Measurements from ENCODE around the gene SSR4.

The SSR4 gene

DNA sequence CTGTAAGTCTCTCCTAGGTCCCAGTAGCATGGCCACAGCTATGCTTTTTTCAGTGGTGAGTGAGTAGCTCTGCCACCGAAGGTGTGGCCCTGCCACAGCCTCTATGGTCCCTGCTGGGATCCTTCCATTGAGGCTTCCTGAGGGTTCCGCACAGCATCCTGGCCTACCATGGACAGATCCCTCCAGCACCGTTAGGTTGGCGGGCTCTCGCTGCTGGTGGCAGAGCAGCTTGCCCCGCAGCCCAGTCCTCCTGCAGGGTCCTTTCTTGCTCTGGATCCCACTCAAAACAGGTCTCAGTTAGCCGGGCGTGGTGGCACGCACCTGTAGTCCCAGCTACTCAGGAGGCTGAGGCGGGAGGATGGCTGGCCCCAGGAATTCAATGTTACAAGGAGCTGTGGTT, 38.3 kb downstream of the SSR4 start:
- Histone ChIP-seq H3F3A (ENCODE audit: control insufficient read depth, insufficient read depth) (no peaks in the 10 kb centered on the region), H3K79me2 (ENCODE audit: control insufficient read depth, low read length) (no peaks in the 10 kb centered on the region), H4K20me1 (ENCODE audit: control insufficient read depth, insufficient read depth, low read depth, low read length) (no peaks in the 10 kb centered on the region), H3K4me1 (ENCODE audit: control insufficient read depth, low read length) (no peaks in the 10 kb centered on the region), H3K9me2 (replicated peaks; ENCODE audit: control insufficient read depth, low read length) (no peaks in the 10 kb centered on the region), H3K4me2 (ENCODE audit: low read length) (no peak overlapping the region), H3K9me3 (ENCODE audit: control insufficient read depth, insufficient read depth, low read length) (no peaks in the 10 kb centered on the region), H3K27ac (ENCODE audit: low read depth, low read length) (no peak overlapping the region), H3K27me3 (ENCODE audit: control insufficient read depth, low read length) (peaks cover 6% of the 10 kb centered on the region), H3K36me3 (ENCODE audit: control insufficient read depth, low read length) (no peaks in the 10 kb centered on the region), H3K4me3 (ENCODE audit: low read length) (no peak overlapping the region)
- TF ChIP-seq, protein P1, sequence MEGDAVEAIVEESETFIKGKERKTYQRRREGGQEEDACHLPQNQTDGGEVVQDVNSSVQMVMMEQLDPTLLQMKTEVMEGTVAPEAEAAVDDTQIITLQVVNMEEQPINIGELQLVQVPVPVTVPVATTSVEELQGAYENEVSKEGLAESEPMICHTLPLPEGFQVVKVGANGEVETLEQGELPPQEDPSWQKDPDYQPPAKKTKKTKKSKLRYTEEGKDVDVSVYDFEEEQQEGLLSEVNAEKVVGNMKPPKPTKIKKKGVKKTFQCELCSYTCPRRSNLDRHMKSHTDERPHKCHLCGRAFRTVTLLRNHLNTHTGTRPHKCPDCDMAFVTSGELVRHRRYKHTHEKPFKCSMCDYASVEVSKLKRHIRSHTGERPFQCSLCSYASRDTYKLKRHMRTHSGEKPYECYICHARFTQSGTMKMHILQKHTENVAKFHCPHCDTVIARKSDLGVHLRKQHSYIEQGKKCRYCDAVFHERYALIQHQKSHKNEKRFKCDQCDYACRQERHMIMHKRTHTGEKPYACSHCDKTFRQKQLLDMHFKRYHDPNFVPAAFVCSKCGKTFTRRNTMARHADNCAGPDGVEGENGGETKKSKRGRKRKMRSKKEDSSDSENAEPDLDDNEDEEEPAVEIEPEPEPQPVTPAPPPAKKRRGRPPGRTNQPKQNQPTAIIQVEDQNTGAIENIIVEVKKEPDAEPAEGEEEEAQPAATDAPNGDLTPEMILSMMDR (IDR thresholded peaks at IDR 0.05; ENCODE audit: low read depth, low read length, poor library complexity, severe bottlenecking) = no peak
- no peak for TF ChIP-seq EZH2phosphoT487 (IDR thresholded peaks at IDR 0.05; ENCODE audit: borderline replicate concordance, low read length)

DNA sequence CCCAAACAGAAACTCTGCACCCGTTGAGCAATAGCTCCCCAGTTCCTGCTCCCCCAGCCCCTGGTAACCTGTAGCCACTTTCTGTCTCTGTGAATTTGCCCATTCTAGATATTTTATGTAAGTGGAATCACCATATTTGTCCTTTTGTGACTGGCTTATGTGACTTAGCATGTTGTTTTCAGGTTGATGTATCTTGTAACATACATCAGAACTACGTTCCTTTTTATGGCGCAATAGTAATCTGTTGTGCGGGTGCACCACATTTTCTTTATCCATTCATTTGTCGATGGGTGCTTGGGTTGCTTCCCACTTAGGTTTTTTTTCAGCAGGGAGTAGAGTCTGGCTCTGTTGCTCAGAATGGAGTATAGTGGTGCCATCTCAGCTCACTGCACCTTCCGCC, 42.5 kb downstream of the SSR4 start:
- no peaks in the 10 kb centered on the region for H4K20me1 ChIP-seq (ENCODE audit: control insufficient read depth, insufficient read depth, low read depth, low read length)
- no peaks in the 10 kb centered on the region for H3K9me2 ChIP-seq (replicated peaks; ENCODE audit: control insufficient read depth, low read length)
- H3K4me1 ChIP-seq (ENCODE audit: control insufficient read depth, low read length) = no peaks in the 10 kb centered on the region
- H3K4me2 ChIP-seq (ENCODE audit: low read length) = no peak overlapping the region
- no peaks in the 10 kb centered on the region for H3K27me3 ChIP-seq (ENCODE audit: control insufficient read depth, low read length)
- H3K9me3 ChIP-seq (ENCODE audit: control insufficient read depth, insufficient read depth, low read length) = no peaks in the 10 kb centered on the region
- H3K79me2 ChIP-seq (ENCODE audit: control insufficient read depth, low read length) = no peaks in the 10 kb centered on the region
- TF ChIP-seq, protein P1 (IDR thresholded peaks at IDR 0.05; ENCODE audit: low read depth, low read length, poor library complexity, severe bottlenecking) = no peak
- TF ChIP-seq EZH2phosphoT487 (IDR thresholded peaks at IDR 0.05; ENCODE audit: borderline replicate concordance, low read length) = no peak
- H3K27ac ChIP-seq (ENCODE audit: low read depth, low read length) = no peak overlapping the region
- no peak overlapping the region for H3K4me3 ChIP-seq (ENCODE audit: low read length)
- H3F3A ChIP-seq (ENCODE audit: control insufficient read depth, insufficient read depth) = no peaks in the 10 kb centered on the region
- no peaks in the 10 kb centered on the region for H3K36me3 ChIP-seq (ENCODE audit: control insufficient read depth, low read length)

DNA sequence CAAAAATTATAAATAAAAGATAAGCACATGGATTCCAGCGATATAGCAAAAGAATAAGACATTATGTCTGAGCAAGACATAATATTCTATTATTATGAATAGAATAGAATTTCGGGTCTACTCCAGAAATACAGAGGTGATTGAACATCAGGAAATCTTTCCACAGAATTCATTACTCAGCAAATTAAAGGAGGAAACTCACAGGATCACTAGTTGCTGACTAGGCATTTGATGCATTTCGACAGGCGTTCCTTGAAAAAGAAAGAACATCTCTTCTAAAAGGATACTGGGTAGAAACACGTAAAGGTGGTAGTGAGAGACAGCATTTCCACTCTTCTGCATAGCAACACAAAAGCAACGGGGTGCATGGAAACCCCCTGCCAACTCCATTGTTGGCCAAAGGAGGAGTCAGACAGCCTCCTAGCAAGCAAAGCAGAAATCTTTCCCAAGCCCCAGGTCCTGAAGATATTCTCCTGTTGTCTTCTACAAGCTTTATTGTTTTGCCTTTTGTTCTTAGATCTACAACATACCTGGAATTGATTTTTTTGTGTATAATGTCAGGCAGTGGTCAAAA, 50.1 kb downstream of the SSR4 start:
- H3K4me2 ChIP-seq (ENCODE audit: low read length) = no peak overlapping the region
- peaks cover 21% of the 10 kb centered on the region for H3K27me3 ChIP-seq (ENCODE audit: control insufficient read depth, low read length)
- no peaks in the 10 kb centered on the region for H4K20me1 ChIP-seq (ENCODE audit: control insufficient read depth, insufficient read depth, low read depth, low read length)

More for the DNA sequence above, 50.1 kb downstream of the SSR4 start:
- H3K4me1 ChIP-seq (ENCODE audit: control insufficient read depth, low read length) = no peaks in the 10 kb centered on the region
- H3K27ac ChIP-seq (ENCODE audit: low read depth, low read length) = no peak overlapping the region
- H3F3A ChIP-seq (ENCODE audit: control insufficient read depth, insufficient read depth) = no peaks in the 10 kb centered on the region
- H3K9me2 ChIP-seq (replicated peaks; ENCODE audit: control insufficient read depth, low read length) = no peaks in the 10 kb centered on the region
- TF ChIP-seq EZH2phosphoT487 (IDR thresholded peaks at IDR 0.05; ENCODE audit: borderline replicate concordance, low read length) = no peak
- TF ChIP-seq, protein P1 (IDR thresholded peaks at IDR 0.05; ENCODE audit: low read depth, low read length, poor library complexity, severe bottlenecking) = no peak
- H3K4me3 ChIP-seq (ENCODE audit: low read length) = no peak overlapping the region
- H3K36me3 ChIP-seq (ENCODE audit: control insufficient read depth, low read length) = no peaks in the 10 kb centered on the region
- H3K9me3 ChIP-seq (ENCODE audit: control insufficient read depth, insufficient read depth, low read length) = no peaks in the 10 kb centered on the region
- no peaks in the 10 kb centered on the region for H3K79me2 ChIP-seq (ENCODE audit: control insufficient read depth, low read length)

Data from DOHH2 (cell line).